IMR-90 (cell line): Measurements from ENCODE around the gene GPATCH2. TPM values are rescaled to one million over a fixed set of nuclear protein-coding genes. Genes with fewer than 3 reads are reported as not detected.

ENCODE experiments used
- ATAC-seq: fragments of 200-7000 bp; cut with Tn5 transposase; 2 replicates; pipeline ENCODE4 v1.9.1; 2020; ENCODE audit warnings: low read depth, mild to moderate bottlenecking, moderate library complexity
- BruUV-seq: library from RNA; stranded (reverse); fragments of 400-500 nt; replicated peaks from 2 replicates; lab custom pipeline; 2021; lab: Mats Ljungman, UMichigan
- CTCF ChIA-PET: fragments of 300-600 bp; formaldehyde crosslinking; extraction: SDS; loops from one replicate; lab custom pipeline; 2021; ENCODE audit warnings: antibody characterized with exemption; lab: Yijun Ruan, JAX
- POLR2A ChIA-PET: fragments of 300-600 bp; sonication (Branson Sonifier 250); formaldehyde crosslinking; loops from one replicate; lab custom pipeline; 2022; ENCODE audit warnings: antibody characterized with exemption; ENCODE audit not compliant: unreplicated experiment; lab: Charles Lee
- DNase-seq: peaks from one replicate; pipeline ENCODE4 v3.0.0; 2013
- H2AFZ ChIP-seq: replicated peaks from 2 replicates; pipeline ENCODE3; 2013; ENCODE audit warnings: low read length, mild to moderate bottlenecking; ENCODE audit not compliant: poor library complexity
- H2AK5ac ChIP-seq: 2 replicates; pipeline ENCODE4 v1.6.1; 2013; ENCODE audit warnings: low read depth, low read length, inconsistent platforms
- H2AK9ac ChIP-seq: replicated peaks from 2 replicates; pipeline ENCODE3; 2013; ENCODE audit warnings: mild to moderate bottlenecking, low read depth, low read length, moderate library complexity; ENCODE audit not compliant: poor library complexity
- H2BK120ac ChIP-seq: 2 replicates; pipeline ENCODE4 v1.6.1; 2013; ENCODE audit warnings: low read depth, low read length, inconsistent platforms
- H2BK15ac ChIP-seq: 3 replicates; pipeline ENCODE4 v1.6.1; 2013; ENCODE audit warnings: low read depth, low read length, inconsistent platforms
- H2BK20ac ChIP-seq: 2 replicates; pipeline ENCODE4 v1.6.1; 2013; ENCODE audit warnings: low read depth, mild to moderate bottlenecking, inconsistent platforms, low read length, moderate library complexity
- H2BK5ac ChIP-seq: 2 replicates; pipeline ENCODE4 v1.6.1; 2013; ENCODE audit warnings: mild to moderate bottlenecking, low read depth, low read length, inconsistent platforms; ENCODE audit not compliant: poor library complexity, severe bottlenecking
- H3K14ac ChIP-seq: replicated peaks from 2 replicates; pipeline ENCODE4 v1.6.1; 2013; ENCODE audit warnings: low read depth, low read length, inconsistent platforms
- H3K18ac ChIP-seq: 2 replicates; pipeline ENCODE4 v1.6.1; 2013; ENCODE audit warnings: low read depth, low read length, control low read depth
- H3K23ac ChIP-seq: 2 replicates; pipeline ENCODE4 v1.6.1; 2013; ENCODE audit warnings: low read depth, low read length, inconsistent platforms
- H3K27ac ChIP-seq: 2 replicates; pipeline ENCODE4 v1.5.1; 2013; ENCODE audit warnings: mild to moderate bottlenecking, control low read depth, low read length; ENCODE audit not compliant: insufficient read depth
- H3K27me3 ChIP-seq: 2 replicates; pipeline ENCODE4 v1.6.1; 2013; ENCODE audit warnings: low read length; ENCODE audit not compliant: control insufficient read depth, insufficient read depth
- H3K36me3 ChIP-seq: 2 replicates; pipeline ENCODE4 v1.6.1; 2013; ENCODE audit warnings: low read length, mixed read lengths; ENCODE audit not compliant: control insufficient read depth, insufficient read depth
- H3K4ac ChIP-seq: 2 replicates; pipeline ENCODE4 v1.6.1; 2013; ENCODE audit warnings: low read depth, low read length, inconsistent platforms
- H3K4me1 ChIP-seq: 2 replicates; pipeline ENCODE4 v1.6.1; 2013; ENCODE audit warnings: low read length, mixed read lengths; ENCODE audit not compliant: control insufficient read depth, insufficient read depth
- H3K4me2 ChIP-seq: 2 replicates; pipeline ENCODE4 v1.6.1; 2013; ENCODE audit warnings: low read depth, mild to moderate bottlenecking, control low read depth, low read length, moderate library complexity
- H3K4me3 ChIP-seq: 2 replicates; pipeline ENCODE4 v1.5.1; 2013; ENCODE audit warnings: low read depth, mild to moderate bottlenecking, control low read depth, low read length, moderate library complexity; ENCODE audit not compliant: insufficient read depth
- H3K56ac ChIP-seq: 2 replicates; pipeline ENCODE4 v1.6.1; 2013; ENCODE audit warnings: low read length, inconsistent platforms; ENCODE audit not compliant: insufficient read depth; ENCODE audit errors: extremely low read depth
- H3K79me1 ChIP-seq, 2 experiments: 2 replicates each; pipeline ENCODE4 v1.6.1; 2013; ENCODE audit warnings: low read length in 2 of 2, inconsistent platforms in 1 of 2, low read depth in 1 of 2
- H3K9ac ChIP-seq: 2 replicates; pipeline ENCODE4 v1.6.1; 2013; ENCODE audit warnings: low read depth, low read length, control low read depth
- H3K9me1 ChIP-seq: 2 replicates; pipeline ENCODE4 v1.6.1; 2013; ENCODE audit warnings: low read length, inconsistent platforms; ENCODE audit not compliant: insufficient read depth
- H3K9me3 ChIP-seq: 2 replicates; pipeline ENCODE4 v1.6.1; 2013; ENCODE audit warnings: low read length; ENCODE audit not compliant: control insufficient read depth, insufficient read depth
- H4K20me1 ChIP-seq: 2 replicates; pipeline ENCODE4 v1.6.1; 2013; ENCODE audit warnings: low read length, inconsistent platforms; ENCODE audit not compliant: insufficient read depth
- H4K5ac ChIP-seq: 2 replicates; pipeline ENCODE4 v1.6.1; 2013; ENCODE audit warnings: mild to moderate bottlenecking, low read depth, low read length, control low read depth
- H4K8ac ChIP-seq, 2 experiments: 2 replicates each; pipeline ENCODE4 v1.6.1; 2013; ENCODE audit warnings: low read depth in 2 of 2, low read length in 2 of 2, control low read depth in 1 of 2, inconsistent platforms in 1 of 2
- H4K91ac ChIP-seq: 2 replicates; pipeline ENCODE4 v1.6.1; 2013; ENCODE audit warnings: low read depth, low read length, inconsistent platforms; ENCODE audit not compliant: insufficient read depth
- BHLHE40 ChIP-seq: fragments of 150-350 bp; IDR thresholded peaks from 2 replicates; pipeline ENCODE4 v1.6.1; 2016; ENCODE audit warnings: mild to moderate bottlenecking, low read depth, low read length
- CEBPB ChIP-seq: IDR thresholded peaks from 2 replicates; pipeline ENCODE4 v1.6.1; 2012; ENCODE audit warnings: low read depth, low read length, improper control_type of control experiment
- CHD1 ChIP-seq: IDR thresholded peaks from 2 replicates; pipeline ENCODE4 v1.6.1; 2012; ENCODE audit warnings: low read depth, low read length, improper control_type of control experiment
- FOS ChIP-seq: fragments of 150-350 bp; IDR thresholded peaks from 2 replicates; pipeline ENCODE4 v1.6.1; 2016; ENCODE audit warnings: low read depth, low read length
- MAFK ChIP-seq: IDR thresholded peaks from 2 replicates; pipeline ENCODE4 v1.6.1; 2012; ENCODE audit warnings: low read depth, low read length, improper control_type of control experiment
- MAZ ChIP-seq: IDR thresholded peaks from 2 replicates; pipeline ENCODE4 v1.6.1; 2012; ENCODE audit warnings: low read depth, mild to moderate bottlenecking, low read length, improper control_type of control experiment, moderate library complexity, borderline replicate concordance
- MXI1 ChIP-seq: IDR thresholded peaks from 2 replicates; pipeline ENCODE4 v1.6.1; 2012; ENCODE audit warnings: low read depth, mild to moderate bottlenecking, low read length, moderate library complexity, borderline replicate concordance
- NFE2L2 ChIP-seq: fragments of 150-350 bp; IDR thresholded peaks from 2 replicates; pipeline ENCODE4 v1.6.1; 2016; ENCODE audit warnings: low read depth, mild to moderate bottlenecking, low read length
- POLR2A ChIP-seq: IDR thresholded peaks from 2 replicates; pipeline ENCODE4 v1.6.1; 2012; ENCODE audit warnings: mild to moderate bottlenecking, low read depth, low read length
- RAD21 ChIP-seq: IDR thresholded peaks from 2 replicates; pipeline ENCODE4 v1.6.1; 2012; ENCODE audit warnings: low read length, improper control_type of control experiment
- RCOR1 ChIP-seq: IDR thresholded peaks from 2 replicates; pipeline ENCODE4 v1.6.1; 2012; ENCODE audit warnings: mild to moderate bottlenecking, low read length, improper control_type of control experiment; ENCODE audit not compliant: insufficient replicate concordance
- RFX5 ChIP-seq: IDR thresholded peaks from 2 replicates; pipeline ENCODE4 v1.8.0; 2012; ENCODE audit warnings: low read depth, mild to moderate bottlenecking, low read length, moderate library complexity
- SMC3 ChIP-seq: fragments of 150-350 bp; IDR thresholded peaks from 2 replicates; pipeline ENCODE4 v1.6.1; 2016; ENCODE audit warnings: low read depth, mild to moderate bottlenecking, antibody characterized with exemption, low read length, moderate library complexity
- USF2 ChIP-seq: fragments of 150-350 bp; IDR thresholded peaks from 2 replicates; pipeline ENCODE4 v1.6.1; 2017; ENCODE audit warnings: mild to moderate bottlenecking, antibody characterized with exemption, low read length, low read depth
- WGBS, 2 experiments: methylation state at CpG; one replicate each; pipeline versions ENCODE4 v1.1.5 to v1.1.7; 2013; ENCODE audit warnings: missing lambda C conversion rate in 2 of 2; ENCODE audit not compliant: insufficient read length in 1 of 2; ENCODE audit errors: extremely low coverage in 2 of 2; 5-methylcytosine and 5-hydroxymethylcytosine counted together
- dilution Hi-C: fragments of 300-500 bp; cut with HindIII; formaldehyde crosslinking; loops from one replicate; pipeline ENCODE4 v1.14.3; 2018; ENCODE audit warnings: low sequenced_read_pairs; ENCODE audit not compliant: unreplicated experiment
- in situ Hi-C: fragments of 300-500 bp; cut with MboI; formaldehyde crosslinking; loops from 3 replicates; pipeline ENCODE4 v1.14.3; 2019; ENCODE audit warnings: low sequenced_read_pairs, inconsistent platforms, mixed read lengths
- intact Hi-C: fragments of 100-400 bp; cut with micrococcal nuclease; formaldehyde crosslinking; loops from 2 replicates; pipeline ENCODE4 v1.10.0; 2022
- polyA plus RNA-seq, 3 experiments: library from polyadenylated mRNA; depleted of rRNA; stranded (reverse); fragments of >200 nt; gene quantifications; 2 replicates each; pipeline ENCODE4 v1.2.3, GENCODE V29; 2012; ENCODE audit warnings: low replicate concordance in 1 of 3
- total RNA-seq: library from RNA; depleted of rRNA; stranded (reverse); fragments of >200 nt; gene quantifications from 2 replicates; pipeline ENCODE4 v1.2.3, GENCODE V29; 2012
- TF ChIP-seq, protein P1 (sequence below): conservative IDR thresholded peaks from 2 replicates; pipeline ENCODE4 v1.5.1; 2012; ENCODE audit warnings: mild to moderate bottlenecking, low read depth, low read length, improper control_type of control experiment
- TF ChIP-seq, protein P2 (sequence below): fragments of 150-350 bp; IDR thresholded peaks from 2 replicates; pipeline ENCODE4 v1.6.1; 2016; ENCODE audit warnings: low read depth, mild to moderate bottlenecking, low read length, moderate library complexity, borderline replicate concordance

The GPATCH2 gene
- total and polyA plus RNA-seq, 2 of the 4 experiments (the other 2 are of a cell fraction) = 4.7 to 11.8 TPM

DNA sequence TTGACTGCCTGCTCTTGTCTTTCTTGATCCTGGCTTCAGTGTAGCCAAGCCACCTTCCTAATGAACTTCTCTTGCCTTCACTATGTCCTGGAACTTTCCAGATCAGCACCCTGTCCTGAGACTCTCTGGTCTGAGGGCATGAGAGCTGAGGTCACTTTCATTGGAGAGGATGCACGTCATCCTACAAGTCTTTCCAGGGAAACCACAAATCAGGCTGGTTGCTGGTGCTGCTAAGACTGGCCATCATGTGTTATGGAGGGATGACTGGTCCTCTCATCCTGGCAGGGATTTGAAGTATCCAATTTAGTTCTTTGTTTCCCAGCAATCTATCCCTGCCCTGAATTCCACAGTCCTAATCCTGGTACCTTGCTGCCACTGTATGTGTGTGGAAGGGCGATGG lies 228.6 kb downstream of the GPATCH2 start:
- Histone ChIP-seq H3K36me3 (no peaks in the 10 kb centered on the region), H3K14ac (no peak overlapping the region), H2AFZ (no peak overlapping the region), H2BK5ac (no peak overlapping the region), H4K5ac (no peak overlapping the region), H4K8ac (no peak overlapping the region), H2AK5ac (no peak overlapping the region), H2BK20ac (no peak overlapping the region), H3K4me2 (no peak overlapping the region), H3K4me3 (no peak overlapping the region), H2BK15ac (no peak overlapping the region), H3K27ac (no peak overlapping the region), H3K4me1 (peaks cover under 1% of the 10 kb centered on the region; the same call in 1 of the 2 replicates), H3K4ac (no peak overlapping the region), H3K9me1 (no peaks in the 10 kb centered on the region), H3K79me1 (no peaks in the 10 kb centered on the region), H2BK120ac (no peak overlapping the region), H3K23ac (no peak overlapping the region), H3K27me3 (no peaks in the 10 kb centered on the region), H4K91ac (no peak overlapping the region), H4K20me1 (no peaks in the 10 kb centered on the region), H3K9ac (no peak overlapping the region), H3K56ac (no peak overlapping the region), H2AK9ac (no peak overlapping the region), H3K9me3 (no peaks in the 10 kb centered on the region), H3K18ac (no peak overlapping the region)
- in situ Hi-C loops = no loop called here
- peak; percentile 12 for DNase-seq
- intact Hi-C loops = no loop called here
- TF ChIP-seq MXI1 = no peak
- no peak for TF ChIP-seq POLR2A
- TF ChIP-seq, protein P1, sequence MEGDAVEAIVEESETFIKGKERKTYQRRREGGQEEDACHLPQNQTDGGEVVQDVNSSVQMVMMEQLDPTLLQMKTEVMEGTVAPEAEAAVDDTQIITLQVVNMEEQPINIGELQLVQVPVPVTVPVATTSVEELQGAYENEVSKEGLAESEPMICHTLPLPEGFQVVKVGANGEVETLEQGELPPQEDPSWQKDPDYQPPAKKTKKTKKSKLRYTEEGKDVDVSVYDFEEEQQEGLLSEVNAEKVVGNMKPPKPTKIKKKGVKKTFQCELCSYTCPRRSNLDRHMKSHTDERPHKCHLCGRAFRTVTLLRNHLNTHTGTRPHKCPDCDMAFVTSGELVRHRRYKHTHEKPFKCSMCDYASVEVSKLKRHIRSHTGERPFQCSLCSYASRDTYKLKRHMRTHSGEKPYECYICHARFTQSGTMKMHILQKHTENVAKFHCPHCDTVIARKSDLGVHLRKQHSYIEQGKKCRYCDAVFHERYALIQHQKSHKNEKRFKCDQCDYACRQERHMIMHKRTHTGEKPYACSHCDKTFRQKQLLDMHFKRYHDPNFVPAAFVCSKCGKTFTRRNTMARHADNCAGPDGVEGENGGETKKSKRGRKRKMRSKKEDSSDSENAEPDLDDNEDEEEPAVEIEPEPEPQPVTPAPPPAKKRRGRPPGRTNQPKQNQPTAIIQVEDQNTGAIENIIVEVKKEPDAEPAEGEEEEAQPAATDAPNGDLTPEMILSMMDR = no peak
- TF ChIP-seq CHD1 = no peak
- TF ChIP-seq RFX5 = no peak
- TF ChIP-seq SMC3 = no peak
- no peak for TF ChIP-seq BHLHE40
- TF ChIP-seq MAZ = no peak
- TF ChIP-seq MAFK = no peak
- TF ChIP-seq FOS = no peak
- no peak for TF ChIP-seq NFE2L2
- no peak for TF ChIP-seq USF2
- TF ChIP-seq CEBPB = no peak
- TF ChIP-seq RCOR1 = no peak
- TF ChIP-seq, protein P2, sequence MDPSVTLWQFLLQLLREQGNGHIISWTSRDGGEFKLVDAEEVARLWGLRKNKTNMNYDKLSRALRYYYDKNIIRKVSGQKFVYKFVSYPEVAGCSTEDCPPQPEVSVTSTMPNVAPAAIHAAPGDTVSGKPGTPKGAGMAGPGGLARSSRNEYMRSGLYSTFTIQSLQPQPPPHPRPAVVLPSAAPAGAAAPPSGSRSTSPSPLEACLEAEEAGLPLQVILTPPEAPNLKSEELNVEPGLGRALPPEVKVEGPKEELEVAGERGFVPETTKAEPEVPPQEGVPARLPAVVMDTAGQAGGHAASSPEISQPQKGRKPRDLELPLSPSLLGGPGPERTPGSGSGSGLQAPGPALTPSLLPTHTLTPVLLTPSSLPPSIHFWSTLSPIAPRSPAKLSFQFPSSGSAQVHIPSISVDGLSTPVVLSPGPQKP = no peak
- no peak for TF ChIP-seq RAD21
- WGBS, 2 experiments = no CpG with 5 or more reads among the region's 2 CpGs
- POLR2A ChIA-PET = no interaction called here
- ATAC-seq = no peak
- no TSS peak for BruUV-seq
- dilution Hi-C loops = no loop called here
- CTCF ChIA-PET = no interaction called here
